Neural cell (in vitro differentiated cells): Measurements from ENCODE around the gene INPP4B. TPM values are rescaled to one million over a fixed set of nuclear protein-coding genes. Genes with fewer than 3 reads are reported as not detected.

ENCODE experiments used
- H2AFZ ChIP-seq: fragments of 200-600, 300-800 bp; sonication (generic), shearing (Covaris generic); 2 replicates; pipeline ENCODE4 v1.6.0; 2014; ENCODE audit warnings: low read depth, mild to moderate bottlenecking, antibody characterized with exemption, low read length, moderate library complexity
- H3F3A ChIP-seq: fragments of 200-600 bp; shearing (Covaris generic); 2 replicates; pipeline ENCODE4 v1.6.1; 2016; ENCODE audit warnings: mild to moderate bottlenecking, moderate library complexity, mixed read lengths, antibody characterized with exemption, low read length; ENCODE audit not compliant: insufficient read depth, poor library complexity, severe bottlenecking
- H3K27ac ChIP-seq: fragments of 200-600, 300-800 bp; sonication (generic), shearing (Covaris generic); 2 replicates; pipeline ENCODE4 v1.5.1; 2014; ENCODE audit warnings: mild to moderate bottlenecking, low read length, moderate library complexity
- H3K27me3 ChIP-seq: fragments of 300-800, 200-600 bp; sonication (generic), shearing (Covaris generic); 2 replicates; pipeline ENCODE4 v1.6.0; 2014; ENCODE audit warnings: mild to moderate bottlenecking, low read depth, low read length, moderate library complexity; ENCODE audit not compliant: insufficient read depth
- H3K36me3 ChIP-seq: fragments of 300-800, 200-600 bp; sonication (generic), shearing (Covaris generic); 2 replicates; pipeline ENCODE4 v1.5.1; 2014; ENCODE audit warnings: mild to moderate bottlenecking, antibody characterized with exemption, low read length, moderate library complexity; ENCODE audit not compliant: insufficient read depth
- H3K4me2 ChIP-seq: fragments of 300-800, 200-600 bp; sonication (generic), shearing (Covaris generic); 2 replicates; pipeline ENCODE4 v1.6.0; 2014; ENCODE audit warnings: mild to moderate bottlenecking, low read length
- H3K4me3 ChIP-seq: fragments of 300-800, 200-600 bp; sonication (generic), shearing (Covaris generic); 2 replicates; pipeline ENCODE4 v1.5.1; 2014; ENCODE audit warnings: mild to moderate bottlenecking, low read length, moderate library complexity
- H3K79me2 ChIP-seq: fragments of 200-600 bp; shearing (Covaris generic); replicated peaks from 2 replicates; pipeline ENCODE4 v1.6.0; 2014; ENCODE audit warnings: mild to moderate bottlenecking, low read length, moderate library complexity; ENCODE audit not compliant: insufficient read depth
- H3K9ac ChIP-seq: fragments of 300-800, 200-600 bp; sonication (generic), shearing (Covaris generic); 2 replicates; pipeline ENCODE4 v1.6.1; 2016; ENCODE audit warnings: mild to moderate bottlenecking, low read length, mixed read lengths
- H3K9me2 ChIP-seq: fragments of 200-600 bp; shearing (Covaris generic); 2 replicates; pipeline ENCODE4 v1.6.1; 2016; ENCODE audit warnings: mild to moderate bottlenecking, low read length, mixed read lengths; ENCODE audit not compliant: insufficient read depth
- H3K9me3 ChIP-seq: fragments of 200-600, 300-800 bp; sonication (generic), shearing (Covaris generic); 2 replicates; pipeline ENCODE4 v1.6.1; 2016; ENCODE audit warnings: mild to moderate bottlenecking, mixed run types, low read length, moderate library complexity, mixed read lengths
- H4K20me1 ChIP-seq: fragments of 200-600 bp; shearing (Covaris generic); 2 replicates; pipeline ENCODE4 v1.6.1; 2016; ENCODE audit warnings: mild to moderate bottlenecking, mixed run types; ENCODE audit not compliant: insufficient read depth
- CTCF ChIP-seq: fragments of 450-650 bp; IDR thresholded peaks from 2 replicates; pipeline ENCODE4 v1.5.1; 2014; ENCODE audit warnings: antibody characterized with exemption, mild to moderate bottlenecking, moderate library complexity; ENCODE audit not compliant: poor library complexity, severe bottlenecking
- EP300 ChIP-seq: fragments of 450-650 bp; conservative IDR thresholded peaks from 2 replicates; pipeline ENCODE4 v1.6.1; 2014; ENCODE audit warnings: antibody characterized with exemption, mild to moderate bottlenecking, moderate library complexity; ENCODE audit not compliant: poor library complexity, severe bottlenecking
- EZH2 ChIP-seq: fragments of 200-600, 300-800 bp; shearing (Covaris generic), sonication (generic); IDR thresholded peaks from 2 replicates; pipeline ENCODE4 v1.6.1; 2014; ENCODE audit warnings: antibody characterized with exemption, low read length, borderline replicate concordance, mild to moderate bottlenecking; ENCODE audit not compliant: insufficient read depth, poor library complexity, severe bottlenecking
- MXI1 ChIP-seq: fragments of 450-650 bp; conservative IDR thresholded peaks from 2 replicates; pipeline ENCODE4 v1.6.1; 2014; ENCODE audit warnings: antibody characterized with exemption, mild to moderate bottlenecking; ENCODE audit not compliant: poor library complexity, severe bottlenecking
- POLR2AphosphoS5 ChIP-seq: IDR thresholded peaks from 2 replicates; pipeline ENCODE4 v1.6.1; 2012
- RAD21 ChIP-seq: fragments of 450-650 bp; conservative IDR thresholded peaks from 2 replicates; pipeline ENCODE4 v1.6.1; 2014; ENCODE audit warnings: antibody characterized with exemption, mild to moderate bottlenecking, moderate library complexity
- REST ChIP-seq: IDR thresholded peaks from 2 replicates; pipeline ENCODE4 v1.6.1; 2012; ENCODE audit warnings: borderline replicate concordance
- TAF1 ChIP-seq: IDR thresholded peaks from 2 replicates; pipeline ENCODE4 v1.6.1; 2012; ENCODE audit warnings: low read depth
- polyA plus RNA-seq: library from polyadenylated mRNA; depleted of rRNA; stranded (reverse); fragments of >200 nt; gene quantifications from 2 replicates; pipeline ENCODE4 v1.2.3, GENCODE V29; 2014

The INPP4B gene
- polyA plus RNA-seq, 1 donor from 2014 or later, result 0.30 TPM

GRCh38 chr4:142687547-142688275, 158.4 kb downstream of the INPP4B start:
- Histone ChIP-seq H3K27me3 (no peaks in the 10 kb centered on the region), H3K27ac (no peak overlapping the region), H3K4me2 (no peak overlapping the region), H3K4me3 (no peak overlapping the region), H3K9me3 (no peaks in the 10 kb centered on the region), H3K9me2 (no peaks in the 10 kb centered on the region), H2AFZ (no peak overlapping the region), H3K79me2 (no peaks in the 10 kb centered on the region), H3K36me3 (no peaks in the 10 kb centered on the region), H4K20me1 (no peaks in the 10 kb centered on the region), H3K9ac (no peak overlapping the region), H3F3A (no peaks in the 10 kb centered on the region)
- TF ChIP-seq MXI1 (no peak), TAF1 (no peak), RAD21 (no peak), REST (no peak), EZH2 (no peak), EP300 (no peak), POLR2AphosphoS5 (no peak)

GRCh38 chr4:142686081-142686480, 160.0 kb downstream of the INPP4B start:
- Histone ChIP-seq H3F3A (no peaks in the 10 kb centered on the region), H3K4me2 (no peak overlapping the region), H3K27me3 (no peaks in the 10 kb centered on the region)

More at GRCh38 chr4:142686081-142686480, 160.0 kb downstream of the INPP4B start:
- H3K9me3 ChIP-seq, result no peaks in the 10 kb centered on the region
- H2AFZ ChIP-seq, result no peak overlapping the region
- H3K9ac ChIP-seq, result no peak overlapping the region
- H3K9me2 ChIP-seq, result no peaks in the 10 kb centered on the region
- H3K4me3 ChIP-seq, result no peak overlapping the region
- no peaks in the 10 kb centered on the region for H3K79me2 ChIP-seq
- no peaks in the 10 kb centered on the region for H4K20me1 ChIP-seq
- H3K36me3 ChIP-seq, result no peaks in the 10 kb centered on the region
- H3K27ac ChIP-seq, result no peak overlapping the region
- TF ChIP-seq EP300 (no peak), CTCF (no peak), POLR2AphosphoS5 (no peak), REST (no peak), MXI1 (no peak), RAD21 (no peak), EZH2 (no peak)
